Right lobe of liver (tissue), 4 donors: ENCODE measurements around the gene KCNMA1.

Experiments used
- POLR2A ChIP-seq: fragments of 450-650 bp; IDR thresholded peaks from one replicate; pipeline ENCODE4 v1.6.1; 2017; ENCODE audit warnings: antibody characterized with exemption, mild to moderate bottlenecking
- TF ChIP-seq, protein P1 (sequence below), 4 donors: fragments of 200-600 bp in 3 of 4; fragments of 450-650 bp in 1 of 4; IDR thresholded peaks; one replicate each; pipeline versions ENCODE4 v1.5.1 to v1.8.0; 2016 to 2022; ENCODE audit warnings: antibody characterized with exemption in 4 of 4, mild to moderate bottlenecking in 2 of 4
- donor health status: DM: no; HTN: no; CAD: no.
- donor health status: DM: no; HTN: no; CAD: no.
- donor health status: DM: no; HTN: yes; CAD: no.

DNA sequence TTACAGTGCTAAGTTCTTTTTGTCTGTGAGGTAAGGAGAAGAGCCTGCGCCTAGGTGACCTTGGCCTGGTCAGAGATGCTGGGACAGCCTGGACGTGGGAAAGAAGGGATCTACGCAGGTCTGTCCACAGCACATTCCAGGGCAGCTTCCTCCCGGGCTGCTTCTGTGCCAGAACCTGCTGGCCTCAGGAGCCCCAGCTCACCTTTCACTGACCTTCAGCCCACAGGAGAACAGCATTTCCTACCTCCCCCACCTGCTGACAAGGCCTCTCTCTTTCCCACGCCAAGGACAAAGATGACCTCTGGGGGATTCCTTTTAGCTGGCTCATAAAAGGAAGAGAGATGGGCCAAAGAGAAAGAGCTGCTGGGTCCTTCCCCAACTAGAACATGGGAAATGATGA, 260.6 kb downstream of the KCNMA1 start:
- TF ChIP-seq, protein P1, sequence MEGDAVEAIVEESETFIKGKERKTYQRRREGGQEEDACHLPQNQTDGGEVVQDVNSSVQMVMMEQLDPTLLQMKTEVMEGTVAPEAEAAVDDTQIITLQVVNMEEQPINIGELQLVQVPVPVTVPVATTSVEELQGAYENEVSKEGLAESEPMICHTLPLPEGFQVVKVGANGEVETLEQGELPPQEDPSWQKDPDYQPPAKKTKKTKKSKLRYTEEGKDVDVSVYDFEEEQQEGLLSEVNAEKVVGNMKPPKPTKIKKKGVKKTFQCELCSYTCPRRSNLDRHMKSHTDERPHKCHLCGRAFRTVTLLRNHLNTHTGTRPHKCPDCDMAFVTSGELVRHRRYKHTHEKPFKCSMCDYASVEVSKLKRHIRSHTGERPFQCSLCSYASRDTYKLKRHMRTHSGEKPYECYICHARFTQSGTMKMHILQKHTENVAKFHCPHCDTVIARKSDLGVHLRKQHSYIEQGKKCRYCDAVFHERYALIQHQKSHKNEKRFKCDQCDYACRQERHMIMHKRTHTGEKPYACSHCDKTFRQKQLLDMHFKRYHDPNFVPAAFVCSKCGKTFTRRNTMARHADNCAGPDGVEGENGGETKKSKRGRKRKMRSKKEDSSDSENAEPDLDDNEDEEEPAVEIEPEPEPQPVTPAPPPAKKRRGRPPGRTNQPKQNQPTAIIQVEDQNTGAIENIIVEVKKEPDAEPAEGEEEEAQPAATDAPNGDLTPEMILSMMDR (IDR thresholded peaks at IDR 0.05), result no peak
- TF ChIP-seq POLR2A, result no peak
